ENCODE results near the gene PRCD. TPM values are rescaled to one million over a fixed set of nuclear protein-coding genes. Genes with fewer than 3 reads are reported as not detected.
A peak's percentile ranks its signal among the peaks of the same experiment; 100 is the strongest.

The PRCD gene
- total and polyA plus RNA-seq, 11 donors = 1.1 to 7.6 (median 2.7) TPM

DNA sequence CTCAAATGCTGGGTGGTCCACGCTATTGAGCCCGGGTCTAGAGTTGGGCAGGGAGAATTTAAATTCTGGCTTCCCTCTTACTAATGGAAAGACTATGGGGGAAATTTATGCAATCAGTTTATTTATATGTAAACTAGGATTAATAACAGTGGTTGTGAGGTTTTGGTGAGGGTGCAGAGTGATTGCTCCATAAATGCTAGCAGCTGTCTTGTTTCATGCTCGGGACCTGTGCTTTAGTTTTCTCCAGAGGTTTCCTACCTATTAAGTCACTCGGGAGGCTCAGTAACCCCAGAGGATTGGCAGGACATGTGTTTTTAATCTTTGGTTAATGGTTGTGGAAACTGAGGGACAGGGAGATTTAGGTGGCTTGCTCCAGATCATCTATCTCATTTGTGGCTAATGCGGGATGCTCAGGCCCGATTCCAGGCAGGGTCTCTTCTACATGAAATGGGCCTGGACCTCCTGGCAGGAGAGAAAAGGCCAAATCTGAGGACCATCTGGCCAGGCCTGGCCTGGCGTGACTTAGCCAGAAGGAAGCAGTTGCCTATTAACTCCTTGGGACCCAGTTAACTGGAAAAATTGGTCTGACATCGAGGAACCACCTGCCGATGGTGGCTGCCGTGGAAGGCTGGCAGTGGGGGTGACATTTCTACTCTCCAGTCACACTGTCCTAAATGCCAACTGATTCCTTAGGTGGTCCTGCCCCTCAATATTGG, 2.1 kb downstream of the PRCD start:
- TF ChIP-seq, protein P1, sequence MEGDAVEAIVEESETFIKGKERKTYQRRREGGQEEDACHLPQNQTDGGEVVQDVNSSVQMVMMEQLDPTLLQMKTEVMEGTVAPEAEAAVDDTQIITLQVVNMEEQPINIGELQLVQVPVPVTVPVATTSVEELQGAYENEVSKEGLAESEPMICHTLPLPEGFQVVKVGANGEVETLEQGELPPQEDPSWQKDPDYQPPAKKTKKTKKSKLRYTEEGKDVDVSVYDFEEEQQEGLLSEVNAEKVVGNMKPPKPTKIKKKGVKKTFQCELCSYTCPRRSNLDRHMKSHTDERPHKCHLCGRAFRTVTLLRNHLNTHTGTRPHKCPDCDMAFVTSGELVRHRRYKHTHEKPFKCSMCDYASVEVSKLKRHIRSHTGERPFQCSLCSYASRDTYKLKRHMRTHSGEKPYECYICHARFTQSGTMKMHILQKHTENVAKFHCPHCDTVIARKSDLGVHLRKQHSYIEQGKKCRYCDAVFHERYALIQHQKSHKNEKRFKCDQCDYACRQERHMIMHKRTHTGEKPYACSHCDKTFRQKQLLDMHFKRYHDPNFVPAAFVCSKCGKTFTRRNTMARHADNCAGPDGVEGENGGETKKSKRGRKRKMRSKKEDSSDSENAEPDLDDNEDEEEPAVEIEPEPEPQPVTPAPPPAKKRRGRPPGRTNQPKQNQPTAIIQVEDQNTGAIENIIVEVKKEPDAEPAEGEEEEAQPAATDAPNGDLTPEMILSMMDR (IDR thresholded peaks at IDR 0.05) = no peak
- no peak for TF ChIP-seq POLR2A (IDR thresholded peaks at IDR 0.05)

DNA sequence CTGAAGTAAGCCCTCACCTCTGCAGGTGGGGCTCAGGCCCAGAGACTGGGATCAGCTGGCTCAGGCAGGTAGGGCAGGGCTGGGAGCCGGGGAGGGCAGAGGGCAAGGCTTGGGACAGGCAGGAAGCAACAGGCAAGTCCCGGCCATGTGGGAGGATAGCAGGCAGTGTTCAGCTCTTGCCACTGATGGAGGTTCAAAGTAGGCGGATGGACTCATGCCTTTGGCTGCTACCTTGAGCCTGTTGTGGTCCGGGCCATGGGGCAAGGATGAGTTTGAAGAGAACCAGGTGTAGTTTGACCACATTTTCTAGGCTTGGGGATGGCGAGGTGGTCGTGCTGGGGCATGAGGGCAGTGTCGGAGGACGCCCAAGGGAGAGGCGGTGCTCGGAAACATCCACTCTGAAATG, 2.7 kb downstream of the PRCD start:
- intact Hi-C loops (cut with DNase I) = no loop called here
- WGBS, 4 donors = 87 to 95% (median 89%) methylated on average over 9 to 10 of the region's 10 CpGs
- DNase-seq (peak in 1 of 5 donors; percentile 22), ATAC-seq (no peak)
- peak overlapping the region in 2 of 12 donors; percentile 80 for H3K27ac ChIP-seq
- H3K4me3 ChIP-seq = no peak overlapping the region
- H3K9me3 ChIP-seq = no peaks in the 10 kb centered on the region
- H3K36me3 ChIP-seq = no peaks in the 10 kb centered on the region
- H3K27me3 ChIP-seq = peaks cover 0 to 23% (median 0%) of the 10 kb centered on the region in 9 donors
- H3K4me1 ChIP-seq = peaks cover 13 to 86% (median 62%) of the 10 kb centered on the region in 12 donors
- TF ChIP-seq, protein P1 (IDR thresholded peaks at IDR 0.05) = no peak
- no peak for TF ChIP-seq POLR2A (IDR thresholded peaks at IDR 0.05)

More for the DNA sequence above, 2.1 kb downstream of the PRCD start:
- intact Hi-C loops (cut with DNase I) = loop anchor here in 1 of 10 donors (2.0 kb wide), 1 partner anchor 15 kb away; no protein-coding TSS in a partner anchor
- Histone ChIP-seq H3K36me3 (no peaks in the 10 kb centered on the region), H3K9me3 (no peaks in the 10 kb centered on the region), H3K27me3 (peaks cover 0 to 28% (median 0%) of the 10 kb centered on the region in 9 donors), H3K4me1 (peaks cover 13 to 87% (median 58%) of the 10 kb centered on the region in 12 donors), H3K4me3 (no peak overlapping the region), H3K27ac (peak overlapping the region in 1 of 12 donors; percentile 81)
- DNase-seq (no peak), ATAC-seq (no peak)
- 88 to 94% (median 90%) methylated on average over 10 of the region's 10 CpGs for WGBS, 4 donors

DNA sequence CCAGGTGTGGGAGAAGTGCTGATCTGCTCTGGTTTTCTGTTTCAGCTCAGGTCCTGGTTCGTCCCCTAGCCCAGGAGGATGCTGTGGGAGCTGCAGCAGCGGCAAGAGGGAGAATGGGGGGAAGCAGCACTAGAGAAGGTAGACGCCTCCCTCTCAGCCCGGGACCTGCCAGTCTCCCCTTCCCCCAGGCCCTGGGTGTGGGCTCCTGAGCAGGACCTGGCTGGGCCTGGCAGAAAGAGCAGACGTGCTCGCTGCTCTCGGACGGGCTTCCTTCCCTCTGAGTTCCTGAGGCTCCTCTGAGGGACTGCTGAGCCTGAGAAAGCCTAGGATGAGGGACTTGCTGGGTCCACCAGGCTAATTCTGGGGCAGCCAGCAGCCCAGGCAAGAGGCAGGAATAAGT, 3.1 kb downstream of the PRCD start:
- TF ChIP-seq, protein P1 (IDR thresholded peaks at IDR 0.05) = no peak
- TF ChIP-seq POLR2A (IDR thresholded peaks at IDR 0.05) = no peak
- peaks cover 0 to 19% (median 0%) of the 10 kb centered on the region in 9 donors for H3K27me3 ChIP-seq
- no peak overlapping the region for H3K4me3 ChIP-seq
- WGBS, 4 donors = 77 to 80% (median 79%) methylated on average over 8 of the region's 8 CpGs
- DNase-seq (peak in 1 of 5 donors; percentile 24), ATAC-seq (no peak)
- peak overlapping the region in 10 of 12 donors; percentile 10 to 91 (median 80) for H3K27ac ChIP-seq
- H3K4me1 ChIP-seq = peaks cover 11 to 83% (median 60%) of the 10 kb centered on the region in 12 donors
- no peaks in the 10 kb centered on the region for H3K36me3 ChIP-seq
- no peaks in the 10 kb centered on the region for H3K9me3 ChIP-seq
- intact Hi-C loops (cut with DNase I) = no loop called here

DNA sequence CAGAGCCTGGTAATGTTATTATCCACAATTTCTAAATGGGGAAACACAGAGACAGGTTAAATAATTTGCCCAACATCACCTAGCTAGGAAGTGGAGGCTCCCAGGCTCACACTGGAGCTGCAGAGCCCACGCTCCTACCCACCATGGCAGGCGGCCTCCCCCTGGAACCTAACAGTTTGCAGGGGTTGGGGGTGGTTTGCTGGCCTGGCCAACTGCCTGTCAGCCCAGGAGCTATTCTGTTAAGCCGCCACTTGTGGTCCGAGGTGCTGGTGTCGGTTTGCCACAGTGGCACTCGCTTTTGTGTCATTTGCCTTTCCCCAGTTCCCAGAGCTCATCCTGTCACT, 3.6 kb downstream of the PRCD start:
- Histone ChIP-seq H3K27ac (peak overlapping the region; percentile 10 to 91 (median 80)), H3K4me1 (peaks cover 10 to 82% (median 57%) of the 10 kb centered on the region in 12 donors), H3K36me3 (no peaks in the 10 kb centered on the region), H3K27me3 (peaks cover 0 to 15% (median 0%) of the 10 kb centered on the region in 9 donors), H3K4me3 (no peak overlapping the region), H3K9me3 (no peaks in the 10 kb centered on the region)
- WGBS, 4 donors = 59 to 65% (median 62%) methylated on average over 6 of the region's 6 CpGs
- peak in 1 of 5 donors; percentile 19 for DNase-seq
- no peak for ATAC-seq
- TF ChIP-seq POLR2A (IDR thresholded peaks at IDR 0.05) = no peak
- intact Hi-C loops (cut with DNase I) = no loop called here
